ENCODE results near the gene ABCE1.

GRCh38 chr4:145132511-145133098, 34.5 kb downstream of the ABCE1 start:
- TF ChIP-seq POLR2A (IDR thresholded peaks at IDR 0.05) (no peak), CTCF (IDR thresholded peaks at IDR 0.05) (no peak)
